ENCODE data around the gene WDR5. TPM values are rescaled to one million over a fixed set of nuclear protein-coding genes. Genes with fewer than 3 reads are reported as not detected.
"Not testable (repeated sequence)": the region's sequence is repeated elsewhere in the genome, so short reads cannot be mapped to it uniquely, and the experiment has no call there.

Gene WDR5
- 16.6 TPM for total RNA-seq
- long read RNA-seq, transcript WDR5-201 (14 exons, 3,151 nt): major isoform, 7 of 18 reads
- long read RNA-seq, partial matches to known transcripts: 7 of 18 reads
- long read RNA-seq, other reads (novel, unspliced or antisense): 4 of 18 reads

GRCh38 chr9:134135343-134136117 lies at the start of gene WDR5:
WDR5 (plus strand) TSS chr9:134136082; CDS start chr9:134139878, 3,796 bp downstream.
- intact Hi-C loops (cut with DNase I): loop anchor here (5.0 kb wide), 1 partner anchor 108 kb away; the partner anchor contains the start of gene BRD3OS

GRCh38 chr9:134088063-134088725 lies 47.7 kb upstream of the WDR5 start:
- DNase-seq (ENCODE audit: low spot score): no peak
- intact Hi-C loops (cut with DNase I): no loop called here

More at GRCh38 chr9:134135343-134136117, at the start of gene WDR5:
- peak; percentile 97 for DNase-seq (ENCODE audit: low spot score)

- intact Hi-C loops (cut with DNase I): no loop called here
- DNase-seq (ENCODE audit: low spot score): no peak
Measured at GRCh38 chr9:134089972-134090371, 45.9 kb upstream of the WDR5 start.

GRCh38 chr9:134099123-134099761 lies 36.6 kb upstream of the WDR5 start:
- intact Hi-C loops (cut with DNase I): loop anchor here (5.0 kb wide), 1 partner anchor 307 kb away; no protein-coding TSS in a partner anchor
- no peak for DNase-seq (ENCODE audit: low spot score)

GRCh38 chr9:134100040-134100439 lies 35.8 kb upstream of the WDR5 start:
- intact Hi-C loops (cut with DNase I): no loop called here
- no peak for DNase-seq (ENCODE audit: low spot score)

GRCh38 chr9:134101133-134101532 lies 34.7 kb upstream of the WDR5 start:
- intact Hi-C loops (cut with DNase I); DNase-seq (ENCODE audit: low spot score): not testable (repeated sequence)

GRCh38 chr9:134101623-134102149 lies 34.2 kb upstream of the WDR5 start:
- no peak for DNase-seq (ENCODE audit: low spot score)
- intact Hi-C loops (cut with DNase I): no loop called here

- intact Hi-C loops (cut with DNase I): no loop called here
- DNase-seq (ENCODE audit: low spot score): no peak
Measured at GRCh38 chr9:134103391-134103998, 32.4 kb upstream of the WDR5 start.

GRCh38 chr9:134111064-134111463 lies 24.8 kb upstream of the WDR5 start:
- intact Hi-C loops (cut with DNase I): no loop called here
- no peak for DNase-seq (ENCODE audit: low spot score)

GRCh38 chr9:134112561-134112960 lies 23.3 kb upstream of the WDR5 start:
- intact Hi-C loops (cut with DNase I): no loop called here
- no peak for DNase-seq (ENCODE audit: low spot score)

- intact Hi-C loops (cut with DNase I); DNase-seq (ENCODE audit: low spot score): not testable (repeated sequence)
Measured at GRCh38 chr9:134118972-134119371, 16.9 kb upstream of the WDR5 start.

GRCh38 chr9:134123764-134124128 lies 12.1 kb upstream of the WDR5 start:
- intact Hi-C loops (cut with DNase I): no loop called here
- DNase-seq (ENCODE audit: low spot score): no peak

- DNase-seq (ENCODE audit: low spot score): no peak
- intact Hi-C loops (cut with DNase I): no loop called here
Measured at GRCh38 chr9:134125413-134126095, 10.3 kb upstream of the WDR5 start.

GRCh38 chr9:134126373-134126772 lies 9.5 kb upstream of the WDR5 start:
- DNase-seq (ENCODE audit: low spot score): no peak
- intact Hi-C loops (cut with DNase I): no loop called here

- no peak for DNase-seq (ENCODE audit: low spot score)
- intact Hi-C loops (cut with DNase I): no loop called here
Measured at GRCh38 chr9:134127065-134127580, 8.8 kb upstream of the WDR5 start.

GRCh38 chr9:134127616-134128015 lies 8.3 kb upstream of the WDR5 start:
- no peak for DNase-seq (ENCODE audit: low spot score)
- intact Hi-C loops (cut with DNase I): no loop called here

GRCh38 chr9:134128727-134129679 lies 6.9 kb upstream of the WDR5 start:
- intact Hi-C loops (cut with DNase I): no loop called here
- DNase-seq (ENCODE audit: low spot score): no peak
